Measurements from ENCODE around the gene NRP2.

Gene NRP2

DNA sequence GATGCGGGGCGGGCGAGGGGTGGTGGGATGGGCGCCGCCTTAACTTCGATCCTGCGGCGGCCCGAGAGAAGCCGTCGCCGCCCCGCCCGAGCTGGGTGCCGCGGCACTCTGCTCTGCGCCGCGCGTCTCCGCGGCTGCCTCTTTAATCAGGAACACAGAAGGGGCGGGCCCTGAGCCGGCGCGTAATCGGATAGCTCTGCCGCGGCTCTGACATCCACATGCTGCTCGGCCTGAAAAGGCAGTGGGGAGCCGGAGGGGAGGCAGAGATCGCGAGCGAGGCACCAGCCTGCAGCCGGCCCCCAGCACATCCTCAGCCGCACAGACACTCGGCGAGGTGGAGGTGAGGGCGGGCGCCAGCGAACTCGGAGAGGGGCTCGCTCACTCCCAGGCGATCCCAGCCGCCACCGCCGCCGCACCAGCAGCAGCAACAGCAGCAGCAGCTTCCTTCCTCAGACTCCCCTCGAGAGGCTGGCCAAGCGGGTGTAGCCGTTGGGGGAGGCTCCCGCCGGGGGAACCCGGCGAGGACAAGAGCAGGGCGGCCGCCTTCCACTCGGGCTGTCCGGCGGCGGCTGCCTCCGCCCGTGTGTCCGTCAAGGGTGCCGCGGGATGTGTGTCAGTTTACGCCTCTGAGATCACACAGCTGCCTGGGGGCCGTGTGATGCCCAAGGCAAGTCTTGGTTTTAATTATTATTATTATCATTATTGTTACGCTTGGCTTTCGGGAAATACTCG, at the start of gene NRP2:
Gene NRP2 (plus strand): TSS at position 263 of the 732 bp plus-strand sequence. CDS start 790 bp downstream, outside the sequence.
- DNase-seq, result no peak

DNA sequence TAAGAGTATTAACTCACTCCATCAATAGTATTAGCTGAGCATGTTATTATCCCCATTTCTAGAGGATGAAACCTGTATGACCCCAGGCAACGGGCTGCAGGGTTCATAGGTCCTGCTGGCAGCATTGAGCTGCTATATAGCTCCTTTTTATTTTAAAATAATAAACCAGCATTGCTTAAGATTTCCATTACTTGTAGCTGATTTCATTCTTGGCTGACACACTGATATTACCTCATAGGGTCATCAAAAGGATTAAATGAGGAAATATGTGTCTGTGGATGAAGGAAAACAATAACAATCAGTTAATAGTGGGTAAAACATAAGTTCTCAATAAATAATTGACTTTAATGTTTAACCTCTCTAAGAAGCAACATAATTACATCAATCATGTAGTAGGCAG, 48.3 kb upstream of the NRP2 start:
- DNase-seq, result no peak

GRCh38 chr2:205636549-205637319, 45.6 kb upstream of the NRP2 start:
- DNase-seq, result no peak

DNA sequence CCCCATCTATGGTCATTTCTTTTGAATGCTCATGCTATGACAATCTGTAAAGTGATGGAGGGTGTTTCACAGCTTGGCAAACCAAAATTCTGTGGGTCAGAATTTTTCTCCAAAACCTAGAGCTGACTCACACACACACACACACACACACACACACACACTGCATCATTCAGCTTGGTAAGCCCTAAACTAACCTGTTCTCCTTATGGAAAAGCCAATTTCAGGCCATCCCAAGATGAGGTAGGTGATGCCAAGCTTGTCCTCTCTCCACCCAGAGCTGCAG, 45.0 kb upstream of the NRP2 start:
- no peak for DNase-seq

DNA sequence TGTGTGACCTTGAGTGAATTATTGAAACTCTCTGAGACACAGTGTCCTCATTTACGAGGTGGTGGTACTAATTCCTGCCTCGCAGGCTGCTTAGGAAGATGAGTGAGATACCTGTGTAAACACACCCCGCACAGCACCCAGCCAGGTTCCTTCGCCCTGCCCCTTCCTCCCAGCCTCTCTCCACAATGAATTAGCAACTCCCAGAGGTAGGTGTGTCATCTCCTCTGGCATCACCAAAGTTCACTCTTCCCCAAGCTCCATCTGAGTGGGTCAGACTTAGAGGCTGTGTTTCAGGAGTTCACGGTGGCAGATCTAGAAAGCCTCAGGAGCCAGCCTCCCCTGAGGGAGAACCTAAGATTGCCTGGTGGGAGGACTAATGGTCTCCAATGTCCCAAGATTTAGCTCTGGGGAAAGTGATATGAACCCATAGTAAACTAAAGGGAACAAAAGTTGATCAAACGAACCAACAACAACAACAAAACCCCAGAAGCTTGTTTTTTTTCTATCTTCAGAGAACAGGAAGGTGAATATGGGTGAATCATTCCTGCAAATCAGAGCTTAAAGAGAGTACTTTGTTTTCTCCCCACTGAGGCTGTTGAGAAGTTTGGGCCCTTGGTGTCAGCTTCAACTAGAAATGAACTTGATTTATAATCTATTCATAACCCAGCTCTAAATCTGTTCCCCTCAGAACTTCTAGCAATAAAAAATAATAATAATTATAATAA, 44.4 kb upstream of the NRP2 start:
- DNase-seq, result no peak

DNA sequence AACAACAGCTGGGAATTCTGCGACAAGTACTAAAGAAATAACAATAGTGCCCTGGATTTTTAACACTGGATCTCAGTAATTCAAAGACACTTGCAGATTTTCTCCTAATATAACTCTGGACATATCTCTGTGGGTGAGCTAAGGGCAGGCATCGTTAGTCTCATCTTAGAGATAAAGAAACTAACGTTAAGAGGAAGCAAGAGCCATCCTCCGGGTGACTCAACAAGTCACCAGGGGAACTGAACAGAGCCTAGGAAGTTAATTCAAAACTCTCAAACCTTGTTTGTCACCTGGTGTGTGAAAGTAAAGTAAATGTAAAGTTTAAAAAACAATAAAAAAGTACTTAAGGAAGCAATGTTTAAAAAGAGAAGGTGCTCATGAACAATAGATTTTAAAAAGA, 41.6 kb upstream of the NRP2 start:
- DNase-seq, result no peak

- no peak for DNase-seq
These were observed 39.5 kb upstream of the NRP2 start for GRCh38 chr2:205642599-205643356.

DNA sequence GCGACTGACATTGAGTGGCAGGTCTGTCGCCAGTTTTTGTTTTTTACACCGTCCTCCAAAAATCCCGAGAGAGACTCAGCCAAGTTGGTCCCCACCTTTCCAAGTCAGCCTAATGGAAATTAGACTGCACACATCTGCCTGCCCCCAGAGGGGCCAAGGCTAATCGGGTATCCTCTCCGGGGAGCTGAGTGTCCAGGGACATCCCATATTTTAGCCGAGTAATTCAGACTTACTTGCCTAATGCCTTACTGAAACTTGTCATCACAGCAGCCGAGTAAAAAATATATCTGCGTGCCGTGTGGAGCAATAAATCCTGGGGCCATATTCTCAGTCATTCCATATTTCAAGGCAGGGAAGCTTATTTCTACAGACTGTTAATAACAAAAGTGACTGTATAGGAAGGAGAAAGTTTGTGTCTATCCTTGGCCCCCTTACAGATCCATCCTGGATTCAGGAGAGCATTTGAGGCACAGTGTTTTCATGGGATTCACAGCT, 38.9 kb upstream of the NRP2 start:
- DNase-seq, result no peak

DNA sequence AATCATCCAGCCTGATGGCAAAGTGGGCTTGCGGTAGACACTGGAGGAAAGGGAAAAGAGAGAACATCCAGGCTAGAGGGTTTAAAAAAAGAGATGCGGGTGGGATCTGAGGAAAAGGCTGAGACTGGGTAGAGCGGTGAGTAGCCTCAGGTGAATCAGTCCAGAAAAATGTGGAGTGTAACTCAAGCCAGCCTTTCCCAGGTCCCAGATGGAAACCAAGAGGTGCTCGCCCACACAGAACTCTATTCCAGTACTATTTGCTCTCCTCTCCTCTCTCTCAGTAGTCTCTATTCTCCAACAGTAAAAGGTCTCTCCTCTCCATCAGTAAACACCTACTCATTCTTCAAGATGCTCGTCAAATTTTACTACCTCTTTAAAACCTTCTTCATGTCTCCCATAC, 38.3 kb upstream of the NRP2 start:
- no peak for DNase-seq

DNA sequence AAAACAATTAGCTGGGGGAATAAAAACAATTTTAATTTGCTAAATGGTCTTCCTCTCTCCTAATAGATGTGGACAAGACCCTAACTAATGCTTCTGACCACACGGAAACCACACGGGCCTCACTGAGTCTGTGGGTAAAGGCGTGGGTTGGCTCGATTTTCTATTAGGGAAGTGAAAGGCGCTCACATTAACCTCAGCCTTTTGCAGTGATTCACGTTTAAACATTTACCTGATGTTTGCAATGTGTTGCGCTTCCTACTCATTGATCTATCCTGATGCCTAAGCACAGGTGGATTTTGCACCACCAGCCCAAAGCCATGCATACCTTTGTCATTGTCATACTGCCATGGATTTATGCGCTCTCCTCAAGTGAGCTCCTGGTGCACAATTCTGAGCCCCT, 35.6 kb upstream of the NRP2 start:
- DNase-seq, result no peak

- DNase-seq, result no peak
These were observed 31.9 kb upstream of the NRP2 start for GRCh38 chr2:205650450-205650849.

DNA sequence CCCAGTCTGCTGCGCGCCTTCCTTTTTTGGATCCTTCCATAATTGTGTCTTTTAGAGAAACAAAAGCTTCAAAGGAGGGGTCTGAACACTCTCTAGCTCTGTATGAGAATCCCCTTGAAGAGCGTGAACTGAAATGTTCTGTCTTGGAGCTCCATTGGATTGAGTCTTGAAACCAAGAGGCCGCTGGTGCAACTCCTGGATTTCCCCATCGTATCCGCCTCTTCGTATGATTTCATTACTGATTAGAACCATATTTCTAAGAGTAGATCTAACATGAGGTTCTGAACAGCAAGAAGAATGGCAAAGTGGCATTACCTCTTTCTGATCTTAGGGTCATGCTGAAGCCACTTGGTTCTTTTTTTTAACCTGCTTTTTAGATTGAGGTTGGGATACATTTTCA, 31.4 kb upstream of the NRP2 start:
- no peak for DNase-seq

- DNase-seq, result no peak
These were observed 30.6 kb upstream of the NRP2 start for GRCh38 chr2:205651719-205652118.

GRCh38 chr2:205654878-205655605, 27.3 kb upstream of the NRP2 start:
- no peak for DNase-seq

GRCh38 chr2:205655779-205656456, 26.4 kb upstream of the NRP2 start:
- DNase-seq, result no peak

DNA sequence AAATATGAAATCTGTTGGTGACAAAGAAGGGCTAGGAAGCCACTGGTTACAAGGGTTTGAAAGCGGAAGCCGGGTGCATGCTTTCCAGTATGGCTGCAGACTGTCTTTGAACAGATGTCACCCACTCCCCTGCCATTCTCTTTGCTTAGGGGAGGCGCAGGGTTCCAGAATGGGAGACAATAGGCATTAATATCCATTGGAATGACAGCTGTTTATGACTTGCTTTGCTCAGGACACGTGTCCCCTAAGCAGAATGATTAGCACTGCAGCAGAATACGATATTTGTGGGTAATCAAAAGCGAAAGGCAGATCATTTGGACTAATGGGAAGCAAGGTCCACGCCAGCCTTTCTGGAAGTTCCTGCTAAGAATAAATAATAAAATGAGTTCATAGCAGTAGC, 25.8 kb upstream of the NRP2 start:
- DNase-seq, result no peak

DNA sequence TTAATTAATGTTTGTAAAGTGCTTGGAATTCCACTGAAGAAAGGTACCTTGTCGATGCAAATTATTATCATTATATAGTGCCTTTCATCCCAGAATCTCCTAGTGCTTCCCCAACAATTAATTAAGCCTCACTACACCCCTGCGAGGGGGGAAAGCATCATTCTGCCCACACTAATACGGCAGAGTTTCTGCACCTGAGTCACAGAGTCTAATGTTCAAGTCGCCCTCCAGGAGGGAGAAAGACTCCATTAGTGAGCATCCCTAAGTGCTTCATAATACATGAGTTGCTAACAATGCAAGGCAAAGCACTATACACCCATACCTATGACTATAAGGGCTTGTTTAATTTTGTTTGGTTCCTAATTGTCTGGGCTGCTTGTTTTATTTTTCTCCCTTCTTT, 25.4 kb upstream of the NRP2 start:
- DNase-seq, result no peak

- DNase-seq, result no peak
These were observed 24.7 kb upstream of the NRP2 start for GRCh38 chr2:205657579-205657978.

- no peak for DNase-seq
These were observed 24.2 kb upstream of the NRP2 start for GRCh38 chr2:205658068-205658467.

GRCh38 chr2:205658572-205658971, 23.7 kb upstream of the NRP2 start:
- DNase-seq, result no peak

- DNase-seq, result no peak
These were observed 22.4 kb upstream of the NRP2 start for GRCh38 chr2:205659922-205660321.

Data from cerebellar nuclear complex (tissue), 1 donor.